HG03378 (cell line): ENCODE results near the gene PTPRG.

ENCODE experiments used
- ATAC-seq: cut with Tn5 transposase; IDR thresholded peaks from one replicate; pipeline ENCODE4 v1.9.1; 2021; ENCODE audit warnings: mild to moderate bottlenecking, moderate library complexity; ENCODE audit not compliant: unreplicated experiment

The PTPRG gene

DNA sequence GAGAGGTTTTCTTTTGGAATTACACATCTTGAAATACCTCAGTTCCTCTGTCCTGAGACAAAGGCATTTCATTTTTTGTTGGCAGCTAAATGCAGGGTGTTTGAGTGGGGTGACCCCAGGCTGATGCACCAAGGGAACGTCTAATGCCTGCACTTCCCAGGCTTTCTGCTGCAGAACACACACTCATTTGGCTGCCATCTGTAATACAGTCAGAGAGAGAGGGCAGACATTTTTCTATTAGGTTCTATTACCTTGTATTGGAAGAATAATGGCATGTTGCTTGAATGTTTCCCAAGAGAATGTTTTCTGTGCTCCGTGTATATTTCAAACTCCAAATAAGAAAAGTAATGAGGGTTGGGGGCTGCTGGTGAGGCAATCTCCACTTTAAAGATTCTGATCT lies 87.1 kb downstream of the PTPRG start:
- ATAC-seq = no peak

- no peak for ATAC-seq
These were observed 88.2 kb downstream of the PTPRG start for GRCh38 chr3:61649381-61650170.

DNA sequence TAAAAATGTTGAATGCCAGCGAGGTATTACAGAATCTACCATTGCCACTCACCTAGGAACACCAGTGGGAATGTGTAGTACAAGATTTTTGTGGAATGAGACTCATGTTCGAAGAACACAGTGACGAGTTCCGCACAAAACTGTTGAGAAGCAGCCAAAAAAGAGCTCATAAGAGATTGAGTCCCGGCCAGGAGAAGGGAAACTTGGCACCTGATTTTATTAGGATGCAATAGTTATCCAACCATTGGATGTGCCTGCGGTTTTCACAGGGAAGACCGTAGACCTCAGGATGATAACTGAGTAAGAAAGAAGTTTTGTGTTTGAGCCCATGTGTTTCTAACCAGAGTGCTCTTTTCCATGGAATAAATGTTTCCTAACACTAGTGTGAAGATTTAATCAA lies 88.9 kb downstream of the PTPRG start:
- ATAC-seq = no peak

DNA sequence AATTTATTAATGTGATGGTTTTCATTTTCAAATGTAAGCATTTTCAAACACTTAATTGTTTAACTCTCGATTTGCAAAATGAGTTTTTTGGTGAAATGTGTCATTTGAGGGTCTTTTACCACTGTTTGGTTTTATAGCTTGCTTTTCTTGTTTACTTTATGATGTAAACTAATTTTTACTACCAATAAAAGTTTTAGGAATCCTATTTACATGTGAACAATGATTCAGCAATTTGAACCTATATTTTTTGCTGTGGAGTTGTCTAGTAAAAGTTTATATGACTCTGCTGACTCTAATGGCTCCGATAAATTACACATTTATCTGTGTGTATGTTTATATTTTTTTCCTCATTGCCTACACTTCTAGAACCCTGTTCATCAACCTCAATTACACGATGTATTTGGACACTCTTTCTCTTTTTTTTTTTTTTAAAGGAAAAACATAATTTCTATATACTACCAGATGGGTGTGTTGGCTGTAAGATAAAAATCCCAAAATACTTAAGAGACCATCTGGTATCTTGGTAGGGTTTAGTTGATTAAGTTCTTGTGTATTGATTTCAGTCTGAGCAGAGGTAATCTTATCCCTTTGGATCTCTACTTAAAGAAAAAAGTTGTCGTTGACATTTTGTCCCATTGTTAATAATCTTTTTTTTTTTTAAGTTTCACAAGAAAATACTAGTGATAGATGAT lies 89.5 kb downstream of the PTPRG start:
- ATAC-seq = no peak

DNA sequence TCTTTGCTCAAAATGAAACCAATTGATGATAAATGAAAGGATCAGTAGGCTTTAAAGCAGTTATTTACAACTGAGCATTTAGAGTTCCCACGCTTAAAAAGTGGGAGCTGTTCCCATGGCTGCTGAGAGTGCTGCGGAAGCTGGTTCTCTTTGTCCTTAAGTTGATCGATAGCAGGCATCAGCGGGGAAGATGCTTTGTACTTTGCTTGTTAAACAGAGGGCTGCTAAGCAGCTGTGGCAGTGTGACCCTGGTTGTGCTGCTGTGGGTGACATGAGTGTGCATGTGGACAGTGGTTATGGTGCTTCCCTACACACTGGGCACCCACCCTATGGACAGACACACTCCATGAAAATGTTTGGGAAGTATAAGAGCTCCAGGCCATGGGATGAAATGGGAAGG lies 96.3 kb downstream of the PTPRG start:
- ATAC-seq = no peak

DNA sequence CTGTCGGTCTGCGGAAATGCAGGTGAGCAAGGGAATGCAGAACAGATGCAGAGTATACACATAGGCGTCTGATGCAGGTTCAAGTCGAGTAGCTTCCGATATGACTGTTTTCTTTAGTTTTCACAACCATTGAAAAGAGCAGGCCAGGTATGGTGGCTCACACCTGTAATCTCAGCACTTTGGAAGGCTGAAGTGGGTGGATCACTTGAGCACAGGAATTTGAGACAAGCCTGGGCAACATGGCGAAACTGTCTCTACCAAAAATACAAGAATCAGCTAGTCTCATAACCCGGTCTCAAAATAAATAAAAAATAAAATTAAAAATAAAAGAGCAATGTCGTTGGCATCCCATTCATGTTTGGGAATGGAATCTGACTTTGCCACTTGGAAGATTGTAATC lies 101.5 kb downstream of the PTPRG start:
- no peak for ATAC-seq

DNA sequence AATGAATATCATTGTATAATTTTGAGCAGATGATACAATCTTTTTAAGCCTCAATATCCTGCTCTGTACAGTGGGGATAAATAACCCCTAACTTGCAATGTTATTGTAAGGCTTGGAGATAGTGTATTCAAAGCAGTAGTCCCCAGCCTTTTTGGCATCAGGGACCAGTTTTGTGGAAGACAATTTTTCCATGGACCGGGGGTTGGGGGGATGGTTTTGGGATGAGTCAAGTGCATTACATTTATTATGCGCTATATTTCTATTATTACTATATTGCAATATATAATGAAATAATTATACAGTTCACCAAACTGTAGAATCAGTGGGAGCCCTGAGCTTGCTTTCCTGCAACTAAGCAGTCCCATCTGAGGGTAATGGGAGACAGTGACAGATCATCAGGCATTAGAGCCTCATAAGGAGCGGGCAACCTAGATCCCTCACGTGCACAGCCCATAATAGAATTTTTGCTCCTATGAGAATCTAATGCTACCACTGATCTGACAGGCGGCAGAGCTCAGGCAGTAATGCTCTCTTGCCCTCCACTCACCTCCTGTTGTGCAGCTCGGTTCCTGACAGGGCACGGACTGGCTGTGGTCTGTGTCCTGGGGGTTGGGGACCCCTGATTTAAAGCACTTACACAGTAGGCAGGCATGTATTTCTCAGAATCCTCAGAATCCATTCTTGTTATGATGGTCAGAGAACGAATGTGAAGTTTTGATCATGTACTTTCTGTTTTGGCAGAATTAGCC lies 102.2 kb downstream of the PTPRG start:
- ATAC-seq = no peak

DNA sequence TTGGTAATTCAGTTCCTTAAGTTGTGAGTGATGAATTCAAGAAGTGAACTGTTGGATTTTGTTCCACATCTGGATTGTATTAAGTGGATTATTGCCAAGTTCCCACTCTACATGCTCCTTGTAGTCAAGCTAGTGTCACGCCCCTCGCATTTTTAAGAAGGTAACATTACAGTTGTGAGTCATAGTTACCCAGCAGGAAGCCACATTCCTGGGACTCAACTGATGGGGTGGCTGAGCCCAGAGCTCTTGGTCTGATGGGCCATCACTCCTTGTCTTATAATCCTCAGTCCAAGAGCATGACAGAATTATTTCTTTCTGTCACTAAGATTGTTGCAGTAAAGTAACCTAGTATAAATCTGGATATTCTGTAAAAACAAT lies 102.7 kb downstream of the PTPRG start:
- ATAC-seq = no peak

DNA sequence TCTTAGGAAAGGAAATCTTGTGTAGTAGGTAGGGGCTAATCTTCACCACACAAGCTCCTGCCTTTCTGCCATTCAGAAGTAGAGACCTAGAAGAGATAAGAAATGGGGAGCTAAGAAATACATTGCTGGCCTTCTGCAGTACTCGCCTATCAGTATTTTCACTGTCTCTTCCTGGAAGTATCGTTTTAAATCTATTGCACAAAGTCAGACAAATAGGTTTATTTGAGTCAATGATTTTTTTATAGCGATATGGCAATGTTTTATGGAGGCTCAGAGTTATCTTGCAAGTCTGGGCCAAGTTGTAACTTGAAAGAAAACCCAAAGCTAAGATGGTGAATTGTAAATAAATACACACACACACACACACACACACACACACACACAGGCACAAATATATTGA lies 103.8 kb downstream of the PTPRG start:
- no peak for ATAC-seq

DNA sequence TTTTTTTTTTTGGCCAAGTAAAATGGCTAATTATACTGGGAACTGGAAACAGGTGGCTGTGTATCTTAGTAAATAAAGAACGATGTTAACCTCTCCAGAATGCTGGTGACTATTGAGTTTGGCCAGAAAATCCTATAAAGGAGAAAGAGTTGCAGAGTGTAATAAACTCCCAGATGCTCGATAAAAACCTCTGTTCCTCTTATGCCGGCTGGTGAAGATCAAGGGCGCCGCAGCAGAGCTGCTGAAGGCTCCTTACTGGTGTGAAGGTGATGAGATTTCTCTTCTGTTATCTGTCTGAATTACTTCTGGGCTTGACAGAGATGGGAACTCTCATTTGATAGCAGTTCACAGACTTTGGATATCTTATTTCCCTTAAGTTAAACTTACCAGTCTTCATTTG lies 104.6 kb downstream of the PTPRG start:
- ATAC-seq = no peak

GRCh38 chr3:61666615-61667330 lies 105.4 kb downstream of the PTPRG start:
- no peak for ATAC-seq

GRCh38 chr3:61667383-61667782 lies 106.0 kb downstream of the PTPRG start:
- no peak for ATAC-seq

- ATAC-seq = no peak
These were observed 106.4 kb downstream of the PTPRG start for GRCh38 chr3:61667814-61668213.

- ATAC-seq = no peak
These were observed 107.0 kb downstream of the PTPRG start for GRCh38 chr3:61668317-61668864.

DNA sequence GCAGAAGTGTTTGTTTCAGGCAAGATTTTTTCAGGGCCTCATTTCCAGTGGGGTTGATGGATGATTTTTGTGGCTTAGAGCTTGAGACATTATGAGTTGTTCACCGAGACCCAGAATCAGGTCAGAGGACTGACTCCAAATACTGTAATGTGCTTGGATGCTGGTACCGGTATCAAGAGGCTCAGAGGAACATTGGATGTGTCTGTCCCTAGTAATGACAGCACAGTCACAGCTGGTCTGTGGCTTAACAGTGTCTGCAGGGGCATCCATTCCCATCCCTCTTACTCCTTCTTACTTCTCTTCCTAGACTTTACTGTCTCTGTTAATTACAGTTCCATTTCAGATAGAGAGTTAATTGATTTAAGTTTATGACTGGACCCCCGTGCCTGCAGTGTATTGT lies 107.8 kb downstream of the PTPRG start:
- no peak for ATAC-seq

DNA sequence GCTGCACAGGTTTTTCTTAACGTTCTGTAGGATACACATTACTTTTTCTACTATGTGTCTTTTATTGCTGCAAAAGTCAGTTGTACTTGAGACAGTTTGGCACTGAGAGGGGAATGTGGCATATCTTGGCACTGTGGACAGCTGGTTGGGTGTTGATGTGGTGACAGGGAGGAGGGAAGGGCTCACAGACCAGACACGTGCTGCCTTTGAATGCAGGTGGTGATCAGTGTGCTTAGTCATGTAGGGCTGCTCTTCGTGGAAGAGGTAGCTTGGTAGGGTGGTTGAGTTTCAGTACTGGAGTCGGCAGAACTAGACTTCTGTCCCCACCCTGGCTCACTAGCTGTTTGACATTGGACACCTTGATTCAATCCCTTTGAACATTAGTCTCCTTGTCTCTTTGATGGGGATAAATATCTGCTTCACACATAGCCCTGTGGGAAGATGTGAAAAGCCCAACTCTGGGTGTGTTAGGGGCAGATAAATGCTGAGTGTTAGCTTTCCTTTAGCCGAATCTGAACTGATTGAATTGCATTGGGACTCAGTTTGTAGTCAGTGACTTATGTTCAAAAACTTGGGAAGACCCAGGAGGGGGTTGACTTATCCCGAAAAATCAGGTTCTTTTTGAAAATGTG lies 108.4 kb downstream of the PTPRG start:
- ATAC-seq = no peak

DNA sequence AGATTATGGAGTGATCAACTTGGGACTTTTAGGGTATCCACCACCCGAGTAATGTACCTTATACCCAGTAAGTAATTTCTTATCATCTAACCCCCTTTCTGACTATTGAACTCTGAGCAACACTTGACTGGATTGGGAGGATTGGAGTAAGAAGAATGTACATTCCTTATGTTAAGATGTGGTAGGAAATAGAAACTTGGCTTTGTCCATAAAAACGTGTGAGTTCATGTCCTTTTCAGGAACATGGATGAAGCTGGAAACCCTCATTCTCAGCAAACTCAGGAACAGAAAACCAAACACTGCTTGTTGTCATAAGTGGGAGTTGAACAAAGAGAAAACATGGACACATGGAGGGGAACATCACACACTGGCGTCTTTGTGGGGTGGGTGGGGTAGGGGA lies 112.3 kb downstream of the PTPRG start:
- ATAC-seq = no peak

- no peak for ATAC-seq
These were observed 113.2 kb downstream of the PTPRG start for GRCh38 chr3:61674596-61674995.

- ATAC-seq = no peak
These were observed 117.7 kb downstream of the PTPRG start for GRCh38 chr3:61679026-61679425.

DNA sequence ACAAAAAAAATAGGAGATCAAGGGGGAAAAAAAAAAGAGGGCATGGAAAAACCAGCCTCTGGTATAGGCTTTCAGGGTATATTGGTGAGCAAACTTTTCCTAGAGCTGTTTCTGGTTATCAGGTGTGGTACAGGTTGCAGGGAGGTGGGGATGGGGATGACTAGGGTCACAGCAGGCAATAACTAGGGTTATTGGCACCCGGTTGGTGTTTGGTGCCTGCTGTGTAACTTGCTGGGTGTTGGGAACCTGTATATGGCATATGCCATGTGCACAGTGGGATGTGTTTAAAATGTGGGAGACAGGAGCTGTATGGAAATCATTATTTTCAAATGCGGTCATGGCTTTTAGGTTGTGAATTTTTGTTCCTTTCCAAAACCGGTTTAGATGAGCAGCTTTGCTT lies 119.2 kb downstream of the PTPRG start:
- ATAC-seq = no peak

GRCh38 chr3:61681636-61682035 lies 120.3 kb downstream of the PTPRG start:
- ATAC-seq = no peak
